ENCODE measurements around the gene PRAC1. TPM values are rescaled to one million over a fixed set of nuclear protein-coding genes. Genes with fewer than 3 reads are reported as not detected.

PRAC1 gene
- not detected in 2 replicates for total RNA-seq

DNA sequence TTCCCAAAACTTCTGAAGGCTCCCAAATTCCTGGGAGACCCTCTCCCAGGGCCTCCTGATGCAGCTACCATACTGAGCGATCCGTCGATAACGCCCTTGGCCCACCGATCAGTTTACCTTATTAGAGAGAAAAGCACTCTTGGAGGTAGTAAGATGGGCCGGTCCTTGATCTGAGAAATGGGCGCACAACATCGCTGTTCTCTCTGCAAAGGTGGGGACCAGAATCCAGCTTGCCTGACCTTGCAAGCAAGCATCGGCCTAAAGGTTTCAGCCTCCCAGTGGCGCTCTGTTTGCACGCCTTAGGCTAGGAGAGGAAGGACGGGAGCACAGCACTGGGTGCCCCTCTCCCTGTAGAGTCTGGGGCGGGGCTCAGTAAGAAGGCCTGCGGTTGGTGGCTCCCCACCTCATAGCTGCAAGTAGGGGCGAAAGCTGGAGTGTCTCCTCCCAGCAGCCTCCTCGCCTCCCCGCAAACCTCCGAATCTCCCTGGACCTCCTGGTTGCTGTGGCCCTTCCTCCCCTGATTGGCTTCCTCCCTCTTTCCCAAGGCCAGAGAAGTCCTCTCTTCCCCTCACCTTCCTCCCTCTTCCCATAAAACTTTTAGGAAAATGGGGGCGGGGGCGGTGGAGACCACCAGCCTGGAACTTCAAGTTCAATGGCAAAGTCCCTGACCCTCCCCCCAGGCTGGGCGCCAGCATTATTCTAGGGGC, at the start of gene PRAC1:
Gene PRAC1 (minus strand): TSS at position 318 of the 707 bp plus-strand sequence. CDS start 126 bp downstream, at position 192.
- no peak for DNase-seq (ENCODE audit: low read depth in 2 of 2)

DNA sequence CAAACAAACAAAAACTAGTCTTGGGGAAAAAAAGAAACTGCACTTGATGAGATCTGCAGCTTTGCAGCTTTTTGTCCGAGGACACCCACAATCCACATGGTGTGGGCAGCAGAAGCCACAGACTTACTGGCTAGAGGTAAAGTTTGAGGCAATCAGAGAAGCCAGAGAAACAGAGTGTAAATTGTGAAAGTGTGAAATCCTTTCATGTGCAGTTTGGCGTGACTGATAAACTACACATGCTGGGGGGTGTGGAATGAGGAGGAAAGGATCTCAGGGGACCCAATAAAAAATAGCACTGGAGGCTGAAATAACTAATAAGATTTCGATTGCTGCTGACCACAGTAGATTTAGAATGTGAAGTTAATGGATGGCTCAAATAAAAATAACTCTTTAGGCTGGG, 48.6 kb upstream of the PRAC1 start:
- no peak for DNase-seq (ENCODE audit: low read depth in 2 of 2)

GRCh38 chr17:48769009-48769675, 46.8 kb upstream of the PRAC1 start:
- no peak for DNase-seq (ENCODE audit: low read depth in 2 of 2)

DNA sequence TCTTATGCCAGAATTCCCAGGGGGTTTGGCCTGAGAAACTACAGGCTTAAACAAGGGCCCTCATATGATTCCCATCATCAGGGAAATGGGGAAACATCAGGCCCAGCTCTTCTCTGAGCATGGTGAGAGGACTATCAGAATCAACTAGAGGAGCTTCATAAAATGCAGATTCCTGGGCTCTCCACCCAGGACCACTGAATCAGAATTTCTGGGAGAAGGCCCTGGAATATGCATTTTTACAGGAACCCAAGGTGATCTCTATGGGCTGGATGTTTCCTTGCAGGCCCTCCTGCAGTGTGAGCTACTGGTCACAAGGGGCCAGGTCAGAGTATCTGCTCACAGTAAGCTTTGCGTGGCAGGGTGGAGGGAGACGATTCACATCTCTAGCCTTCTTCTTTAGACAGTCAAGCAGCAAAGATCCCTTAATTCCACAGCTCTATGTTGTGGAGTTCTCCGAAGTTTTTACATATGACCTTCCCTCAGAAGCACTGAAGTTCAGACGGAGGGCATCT, 45.0 kb upstream of the PRAC1 start:
- DNase-seq (ENCODE audit: low read depth in 2 of 2): no peak

DNA sequence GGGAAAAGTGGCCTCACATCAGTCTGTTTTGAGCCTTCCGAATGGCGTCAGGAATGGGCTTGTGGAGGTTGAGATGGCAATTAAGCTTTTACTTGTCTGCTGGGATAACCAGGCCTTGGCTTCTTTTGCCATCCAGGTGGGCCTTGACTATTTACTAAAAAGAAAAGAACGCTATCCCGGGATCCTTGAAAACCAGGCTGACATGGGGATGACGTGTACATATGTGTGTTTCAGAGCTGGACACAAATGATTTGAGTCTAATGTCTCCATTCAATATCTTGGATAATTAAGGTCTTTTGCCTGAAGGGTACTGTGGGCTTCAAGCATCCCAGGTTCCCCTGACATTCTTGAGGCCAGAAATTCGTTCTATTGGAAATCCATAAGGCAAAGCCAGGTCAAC, 38.8 kb upstream of the PRAC1 start:
- no peak for DNase-seq (ENCODE audit: low read depth in 2 of 2)

GRCh38 chr17:48760411-48760810, 38.1 kb upstream of the PRAC1 start:
- no peak for DNase-seq (ENCODE audit: low read depth in 2 of 2)

DNA sequence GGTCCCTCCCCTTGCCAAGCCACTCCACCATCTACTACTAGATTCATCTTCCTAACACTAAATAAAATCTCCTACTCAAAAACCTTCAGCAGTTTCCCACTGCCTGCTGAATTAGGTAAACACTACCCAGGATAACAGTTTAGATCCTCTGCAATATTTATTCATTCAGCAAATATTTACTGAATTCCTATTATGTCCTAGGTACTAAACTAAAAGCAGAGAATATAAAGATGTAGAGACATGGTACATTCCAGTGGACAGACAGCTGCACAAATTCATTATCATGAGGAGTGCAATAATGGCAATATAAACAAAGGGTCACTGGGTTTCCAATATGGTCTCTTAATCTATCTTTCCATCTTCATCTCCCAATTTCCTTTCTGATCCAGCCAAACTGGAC, 37.0 kb upstream of the PRAC1 start:
- no peak for DNase-seq (ENCODE audit: low read depth in 2 of 2)

DNA sequence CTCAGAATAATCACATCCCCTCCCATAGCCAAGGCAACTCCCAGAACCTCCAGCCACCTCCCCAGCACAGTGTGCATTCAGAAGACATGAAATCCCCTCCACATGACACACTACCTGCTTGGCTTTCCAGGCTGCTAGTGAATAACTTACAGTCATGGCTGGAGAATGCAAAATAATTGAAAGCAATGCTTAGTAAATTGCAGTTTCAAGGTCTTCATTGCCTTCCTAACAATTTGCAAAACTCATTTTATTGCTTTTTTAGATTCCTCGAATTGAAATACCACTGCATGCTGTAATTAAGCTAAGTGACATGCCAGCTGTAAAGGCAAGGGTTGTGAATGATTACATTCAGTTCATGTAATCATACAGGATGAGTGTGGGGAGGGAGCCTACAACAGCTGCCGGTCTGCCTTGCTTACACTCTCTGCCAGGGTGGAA, 35.2 kb upstream of the PRAC1 start:
- no peak for DNase-seq (ENCODE audit: low read depth in 2 of 2)

GRCh38 chr17:48756830-48757251, 34.5 kb upstream of the PRAC1 start:
- no peak for DNase-seq (ENCODE audit: low read depth in 2 of 2)

DNA sequence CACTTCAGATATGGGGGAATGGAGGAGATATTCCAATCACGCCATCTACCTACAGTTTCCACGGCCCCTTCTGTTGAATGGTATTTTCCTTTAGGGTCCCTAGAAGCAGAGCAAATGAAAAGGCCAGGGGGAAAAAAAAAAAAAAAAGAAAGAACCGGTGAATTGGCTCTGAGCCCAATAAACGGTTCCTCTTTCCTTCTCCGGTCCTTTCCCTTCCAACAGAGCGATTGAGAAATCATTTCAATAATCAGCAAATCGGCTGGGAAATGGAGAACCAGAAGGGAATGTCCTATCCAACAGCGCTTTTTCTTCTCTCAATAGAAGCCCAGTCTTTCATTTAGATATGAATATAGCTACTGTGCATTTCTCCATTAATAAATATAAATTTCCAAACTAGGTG, 33.0 kb upstream of the PRAC1 start:
- DNase-seq (ENCODE audit: low read depth in 2 of 2): no peak

DNA sequence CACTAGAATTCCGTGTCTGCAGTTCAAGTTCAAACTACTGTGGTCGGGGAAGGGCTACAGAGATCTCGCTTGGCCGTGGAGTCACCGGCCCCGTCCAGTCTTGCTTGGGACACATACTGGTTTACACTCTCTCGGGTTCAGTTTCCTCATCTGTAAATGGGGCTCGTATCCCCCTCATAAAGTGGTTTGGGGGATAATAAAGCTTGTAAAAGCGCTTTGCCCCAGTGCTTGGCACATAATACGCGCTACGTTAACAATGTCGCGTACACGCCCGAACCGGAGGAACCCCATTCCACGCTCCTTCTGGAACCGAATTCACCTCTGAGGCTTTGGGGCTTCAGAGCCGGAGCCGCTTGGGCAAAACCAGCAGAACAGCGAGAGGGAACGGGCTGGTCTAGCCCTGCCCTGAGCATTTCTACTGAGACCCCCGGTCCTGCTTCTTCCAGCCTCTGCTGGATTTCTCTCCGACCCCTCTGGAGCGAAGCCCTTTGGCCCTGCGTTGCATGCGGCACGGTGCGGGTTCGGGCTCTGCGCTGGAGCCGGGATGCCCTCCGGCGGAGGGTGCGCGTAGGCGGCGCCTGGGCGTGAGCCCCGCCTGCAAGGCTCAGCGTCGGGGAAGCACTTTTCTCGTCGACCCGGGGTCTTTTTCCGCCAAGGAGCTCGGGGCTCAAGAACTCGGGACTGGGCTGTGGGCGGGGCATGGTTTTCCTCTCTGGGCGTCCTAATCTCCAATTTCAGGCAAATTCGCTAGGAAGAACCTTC, 32.4 kb upstream of the PRAC1 start:
- no peak for DNase-seq (ENCODE audit: low read depth in 2 of 2)

DNA sequence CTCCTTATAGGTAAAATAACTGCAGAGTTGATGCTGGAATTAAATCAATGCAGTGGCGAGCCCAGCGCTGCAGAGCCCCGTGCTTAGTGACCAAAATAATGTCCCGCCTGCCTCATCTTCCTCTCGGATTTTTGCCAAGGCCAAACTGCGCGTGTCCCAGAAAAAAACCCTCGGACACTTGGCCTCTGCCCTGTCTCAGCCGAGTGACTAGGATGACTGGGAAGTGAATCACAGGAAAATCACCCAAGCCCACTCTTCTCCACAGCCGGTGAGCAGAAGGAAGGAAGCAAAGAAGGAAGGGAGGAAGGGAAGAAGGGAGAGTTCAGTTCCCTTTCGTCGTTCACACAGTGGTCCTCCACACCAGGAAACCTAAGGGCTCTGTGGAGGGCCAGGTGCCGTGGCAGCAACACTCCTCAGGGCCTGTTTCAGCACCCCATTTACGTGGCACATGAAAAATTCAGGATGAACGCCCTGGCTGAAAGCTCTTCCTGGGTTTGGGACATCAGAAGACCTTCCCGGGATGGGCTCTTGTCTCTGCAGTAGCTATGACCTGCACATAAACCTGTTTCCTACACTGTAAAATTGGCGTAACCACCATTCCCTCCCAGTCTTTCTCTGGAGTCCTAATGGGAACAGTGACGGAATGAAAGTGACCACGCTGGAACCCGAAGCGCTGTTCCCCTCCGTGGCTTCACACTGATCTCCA, 31.6 kb upstream of the PRAC1 start:
- DNase-seq (ENCODE audit: low read depth in 2 of 2): no peak

GRCh38 chr17:48752399-48753288, 30.3 kb upstream of the PRAC1 start:
- DNase-seq (ENCODE audit: low read depth in 2 of 2): no peak

DNA sequence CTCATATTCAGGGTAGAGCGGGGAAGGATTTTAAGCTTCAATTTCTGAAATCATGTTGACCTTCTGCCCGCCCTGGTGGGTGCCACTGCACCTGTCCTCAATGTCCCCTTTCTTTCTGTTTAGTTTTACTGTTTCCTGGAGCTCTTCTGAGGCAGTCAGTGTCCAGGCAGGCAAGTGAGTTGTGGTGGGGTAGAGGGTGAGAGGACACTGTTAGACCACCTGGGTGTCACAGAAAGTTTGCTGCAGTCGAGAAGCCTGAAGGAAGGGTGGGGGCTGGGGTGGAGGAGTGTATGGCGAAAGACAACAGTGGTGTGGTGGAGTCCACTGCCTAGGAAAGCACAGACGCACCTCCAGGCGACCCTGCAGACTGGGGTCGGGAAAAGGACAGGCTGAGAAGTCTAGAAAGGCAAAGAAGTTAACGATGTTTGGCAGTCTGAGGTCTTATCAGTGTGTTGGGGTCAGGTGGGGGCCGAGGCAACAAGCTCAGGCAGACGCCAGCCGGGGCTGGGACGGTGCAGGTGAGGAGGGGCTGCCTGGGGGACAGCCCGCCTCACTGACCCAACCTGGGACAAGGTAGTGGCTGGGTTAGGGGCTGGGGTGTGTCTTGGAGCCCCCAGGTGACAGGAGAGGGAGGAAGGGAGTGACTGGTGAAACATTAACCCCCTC, 29.5 kb upstream of the PRAC1 start:
- DNase-seq (ENCODE audit: low read depth in 2 of 2): no peak

- no peak for DNase-seq (ENCODE audit: low read depth in 2 of 2)
Measured at GRCh38 chr17:48751172-48751571, 28.9 kb upstream of the PRAC1 start.

DNA sequence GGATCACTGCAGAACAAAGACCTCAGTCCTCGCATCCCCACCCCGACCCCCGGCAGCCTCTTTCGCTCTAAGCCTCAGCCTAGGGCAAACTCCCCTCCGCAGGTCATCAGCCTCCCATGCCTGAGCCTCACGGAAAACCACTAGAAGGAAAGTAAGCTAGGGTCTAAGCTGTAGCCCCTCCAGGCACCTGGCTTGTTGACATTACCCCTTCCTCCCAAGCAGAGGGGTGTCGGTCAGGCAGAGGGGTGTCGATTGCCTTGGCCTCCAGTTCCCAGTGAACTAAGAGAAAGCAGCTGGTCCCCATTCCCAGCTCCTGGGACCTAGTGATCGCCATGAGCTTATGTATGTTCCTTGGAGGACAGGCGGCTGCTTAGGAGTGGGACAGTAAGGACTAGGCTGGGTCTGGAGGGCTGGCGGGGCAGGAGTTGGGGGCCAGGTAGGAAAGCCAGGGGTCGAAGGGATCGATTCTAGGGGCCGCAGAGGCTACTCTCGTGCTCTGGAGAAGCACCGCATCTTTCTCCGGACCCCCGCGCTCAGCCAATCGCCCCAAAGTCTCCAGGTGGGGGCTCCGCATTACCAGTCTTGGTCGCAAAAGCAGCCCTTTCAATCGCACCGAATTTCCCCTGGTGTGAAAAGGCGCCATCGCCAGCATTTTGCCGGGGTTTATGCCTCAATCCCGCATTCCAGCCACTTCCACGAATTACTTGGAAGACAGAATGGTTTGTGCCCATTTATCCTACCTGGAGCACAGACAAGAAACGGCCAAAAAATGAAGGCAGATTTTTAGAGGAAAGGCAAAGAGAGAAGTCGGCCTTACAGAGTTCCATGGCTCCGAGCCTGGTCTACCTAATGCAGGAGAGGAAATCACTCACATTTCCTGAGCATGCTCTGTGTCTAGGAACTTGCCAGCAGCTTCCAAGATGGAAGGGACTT, 27.6 kb upstream of the PRAC1 start:
- no peak for DNase-seq (ENCODE audit: low read depth in 2 of 2)

DNA sequence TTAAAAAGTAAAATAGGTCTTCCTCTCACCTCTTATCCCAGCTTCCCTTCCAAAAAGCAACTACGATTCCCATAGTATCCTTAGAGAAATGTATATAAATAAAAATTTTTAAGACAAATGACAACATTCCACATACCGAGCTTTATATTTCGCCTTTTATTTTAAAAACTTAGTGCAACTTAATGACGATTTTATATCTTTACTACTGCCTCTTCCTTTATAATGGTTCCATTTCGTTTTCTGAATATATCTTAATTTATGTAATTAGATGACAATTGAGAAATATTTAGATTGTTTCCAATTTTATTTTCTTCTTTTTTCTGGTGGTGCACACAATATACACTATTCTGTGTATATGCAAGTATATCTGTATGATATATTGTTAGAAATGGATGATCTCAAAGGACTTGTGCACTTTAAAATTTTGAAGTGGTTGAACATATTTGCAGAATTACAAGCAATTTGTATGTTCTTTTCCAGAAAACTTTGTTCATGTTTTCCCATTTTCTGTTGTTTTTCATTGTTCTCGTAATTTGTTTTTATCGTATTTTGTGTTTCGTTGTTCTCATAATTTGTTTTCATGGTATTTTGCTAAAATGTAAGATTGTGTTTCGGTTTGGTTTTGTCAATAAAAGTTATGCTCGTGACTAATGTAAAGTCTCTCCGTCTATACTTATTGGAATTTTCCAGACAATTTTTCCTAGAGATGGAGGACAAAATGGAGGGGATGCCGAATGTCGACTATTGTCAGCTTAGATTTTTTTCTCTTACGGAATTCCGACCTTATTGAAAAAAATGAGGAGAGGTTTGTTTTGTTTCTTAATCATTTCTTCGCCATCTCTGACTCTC, 26.6 kb upstream of the PRAC1 start:
- no peak for DNase-seq (ENCODE audit: low read depth in 2 of 2)
